Measurements from ENCODE around the gene JAKMIP1.

DNA sequence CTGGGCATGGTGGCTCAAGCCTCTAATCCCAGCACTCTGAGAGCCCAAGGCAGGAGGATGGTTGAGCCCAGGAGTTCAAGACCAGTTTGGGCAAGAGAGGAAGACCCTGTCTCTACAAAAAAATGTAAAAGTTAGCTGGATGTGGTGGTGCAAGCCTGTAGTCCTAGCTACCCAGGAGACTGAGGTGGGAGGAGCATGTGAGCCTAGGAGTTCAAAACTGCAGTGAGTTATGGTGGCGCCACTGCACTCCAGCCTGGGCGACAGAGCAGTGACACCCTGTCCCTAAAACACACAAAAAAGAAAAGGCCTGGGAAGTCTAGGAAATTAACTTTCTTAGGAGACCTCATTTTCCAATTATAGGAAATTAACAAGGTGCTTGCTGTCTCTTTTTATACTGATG is 76.8 kb downstream of the JAKMIP1 start:
- no peak for TF ChIP-seq EZH2 (IDR thresholded peaks at IDR 0.05; ENCODE audit: low read depth)
- TF ChIP-seq, protein P1, sequence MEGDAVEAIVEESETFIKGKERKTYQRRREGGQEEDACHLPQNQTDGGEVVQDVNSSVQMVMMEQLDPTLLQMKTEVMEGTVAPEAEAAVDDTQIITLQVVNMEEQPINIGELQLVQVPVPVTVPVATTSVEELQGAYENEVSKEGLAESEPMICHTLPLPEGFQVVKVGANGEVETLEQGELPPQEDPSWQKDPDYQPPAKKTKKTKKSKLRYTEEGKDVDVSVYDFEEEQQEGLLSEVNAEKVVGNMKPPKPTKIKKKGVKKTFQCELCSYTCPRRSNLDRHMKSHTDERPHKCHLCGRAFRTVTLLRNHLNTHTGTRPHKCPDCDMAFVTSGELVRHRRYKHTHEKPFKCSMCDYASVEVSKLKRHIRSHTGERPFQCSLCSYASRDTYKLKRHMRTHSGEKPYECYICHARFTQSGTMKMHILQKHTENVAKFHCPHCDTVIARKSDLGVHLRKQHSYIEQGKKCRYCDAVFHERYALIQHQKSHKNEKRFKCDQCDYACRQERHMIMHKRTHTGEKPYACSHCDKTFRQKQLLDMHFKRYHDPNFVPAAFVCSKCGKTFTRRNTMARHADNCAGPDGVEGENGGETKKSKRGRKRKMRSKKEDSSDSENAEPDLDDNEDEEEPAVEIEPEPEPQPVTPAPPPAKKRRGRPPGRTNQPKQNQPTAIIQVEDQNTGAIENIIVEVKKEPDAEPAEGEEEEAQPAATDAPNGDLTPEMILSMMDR (conservative IDR thresholded peaks at IDR 0.05): no peak

All from PC-9 (cell line).